ENCODE data around the gene RRP15.
"Not testable (repeated sequence)": the region's sequence is repeated elsewhere in the genome, so short reads cannot be mapped to it uniquely, and the experiment has no call there.

Gene RRP15

GRCh38 chr1:218314316-218314715, 29.2 kb downstream of the RRP15 start:
- no peak for DNase-seq (ENCODE audit: low read depth in 2 of 2)
- no peak for TF ChIP-seq CTCF (IDR thresholded peaks at IDR 0.05; ENCODE audit: low read depth, low read length)
- no peak overlapping the region for H3K4me3 ChIP-seq (replicated peaks in 1 of 2; ENCODE audit: low read depth in 2 of 2, low read length in 2 of 2)

GRCh38 chr1:218315638-218316037, 30.5 kb downstream of the RRP15 start:
- no peak overlapping the region for H3K4me3 ChIP-seq (replicated peaks in 1 of 2; ENCODE audit: low read depth in 2 of 2, low read length in 2 of 2)
- TF ChIP-seq CTCF (IDR thresholded peaks at IDR 0.05; ENCODE audit: low read depth, low read length) = no peak
- no peak for DNase-seq (ENCODE audit: low read depth in 2 of 2)

DNA sequence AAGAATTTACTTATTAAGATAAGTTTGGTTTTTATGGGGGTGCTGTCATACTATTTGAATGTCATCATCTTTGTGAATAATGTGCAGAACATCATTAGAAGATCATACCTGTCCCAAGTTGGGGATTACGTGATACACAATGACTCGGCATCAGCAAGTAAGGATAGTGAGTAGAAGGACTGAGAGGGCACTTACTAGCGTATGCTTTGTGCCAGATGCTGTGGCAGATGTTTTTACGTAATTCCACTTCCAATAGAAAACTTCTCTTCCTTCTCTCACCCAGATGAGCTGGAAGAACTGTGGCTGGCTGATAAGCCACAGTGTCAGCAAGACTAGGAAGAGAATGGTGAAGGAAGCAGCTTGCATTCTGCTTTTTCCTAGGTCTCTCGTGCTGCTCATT, 32.0 kb downstream of the RRP15 start:
- no peak for TF ChIP-seq CTCF (IDR thresholded peaks at IDR 0.05; ENCODE audit: low read depth, low read length)
- H3K4me3 ChIP-seq (replicated peaks in 1 of 2; ENCODE audit: low read depth in 2 of 2, low read length in 2 of 2) = no peak overlapping the region
- DNase-seq (ENCODE audit: low read depth in 2 of 2) = no peak

- H3K4me3 ChIP-seq (replicated peaks in 1 of 2; ENCODE audit: low read depth in 2 of 2, low read length in 2 of 2); DNase-seq (ENCODE audit: low read depth in 2 of 2): not testable (repeated sequence)
Measured at GRCh38 chr1:218320182-218320581, 35.1 kb downstream of the RRP15 start.

- no peak overlapping the region for H3K4me3 ChIP-seq (replicated peaks in 1 of 2; ENCODE audit: low read depth in 2 of 2, low read length in 2 of 2)
- DNase-seq (ENCODE audit: low read depth in 2 of 2) = no peak
- TF ChIP-seq CTCF (IDR thresholded peaks at IDR 0.05; ENCODE audit: low read depth, low read length) = no peak
Measured at GRCh38 chr1:218322762-218323161, 37.7 kb downstream of the RRP15 start.

DNA sequence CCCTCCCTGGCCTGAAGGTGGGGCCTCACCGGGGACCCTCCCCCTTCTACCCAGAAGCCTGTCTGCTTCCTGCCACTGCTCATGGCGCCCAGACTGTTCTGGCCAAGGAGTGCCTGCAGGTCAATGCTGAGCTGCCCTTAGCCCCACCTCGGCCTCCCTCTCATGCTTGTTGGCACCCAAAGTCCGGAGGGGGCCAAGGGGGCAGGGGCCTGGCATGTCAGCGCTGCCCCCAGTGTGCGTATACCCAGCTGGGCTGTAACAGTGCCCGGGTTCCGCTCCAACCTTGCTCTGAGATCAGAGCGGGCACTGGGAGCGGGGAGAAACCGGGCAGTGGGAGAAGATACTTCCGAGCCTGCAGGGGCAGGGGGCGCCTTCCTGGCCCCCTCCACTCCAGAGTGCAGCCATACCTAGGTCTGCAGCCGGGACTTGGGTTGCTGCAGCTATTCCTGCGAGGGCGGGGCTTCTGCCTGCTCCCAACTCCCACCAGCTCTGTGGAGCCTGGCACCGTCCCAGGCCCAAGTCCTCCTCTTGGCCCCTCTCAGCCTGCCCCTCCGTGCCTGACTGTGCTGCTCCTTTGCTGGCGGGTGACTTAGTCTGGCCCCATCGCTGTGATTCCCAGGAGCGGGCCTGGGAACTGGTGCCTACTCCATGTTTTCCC, 38.6 kb downstream of the RRP15 start:
- DNase-seq (ENCODE audit: low read depth in 2 of 2) = no peak
- no peak overlapping the region for H3K4me3 ChIP-seq (replicated peaks in 1 of 2; ENCODE audit: low read depth in 2 of 2, low read length in 2 of 2)
- TF ChIP-seq CTCF (IDR thresholded peaks at IDR 0.05; ENCODE audit: low read depth, low read length) = no peak

- no peak for TF ChIP-seq CTCF (IDR thresholded peaks at IDR 0.05; ENCODE audit: low read depth, low read length)
- no peak for DNase-seq (ENCODE audit: low read depth in 2 of 2)
- H3K4me3 ChIP-seq (replicated peaks in 1 of 2; ENCODE audit: low read depth in 2 of 2, low read length in 2 of 2) = no peak overlapping the region
Measured at GRCh38 chr1:218324226-218324580, 39.1 kb downstream of the RRP15 start.

Data from cardiac fibroblast (primary cell).